SK-N-MC (cell line): ENCODE measurements around the gene TCEAL7.

Source experiments
- EZH2 ChIP-seq: fragments of 200-600 bp; sonication (generic); IDR thresholded peaks from one replicate; pipeline ENCODE4 v1.6.1; 2017; ENCODE audit warnings: antibody characterized with exemption
- FOXP2 ChIP-seq: optimal IDR thresholded peaks from 2 replicates; pipeline ENCODE3; 2011; ENCODE audit warnings: mild to moderate bottlenecking, moderate library complexity; ENCODE audit not compliant: insufficient read depth; ENCODE audit errors: extremely low read length, control extremely low read depth
- POLR2AphosphoS5 ChIP-seq: IDR thresholded peaks from 2 replicates; pipeline ENCODE4 v1.6.1; 2012; ENCODE audit warnings: mild to moderate bottlenecking, low read depth, low read length, borderline replicate concordance

GRCh38 chrX:103356130-103356798, 26.2 kb downstream of the TCEAL7 start, which contains the start of gene TCEAL9:
- TF ChIP-seq POLR2AphosphoS5: peak; percentile 80
- no peak for TF ChIP-seq EZH2
- no peak for TF ChIP-seq FOXP2
